HEK293T (cell line): ENCODE results near the gene PSG2.
"Not testable (repeated sequence)": the region's sequence is repeated elsewhere in the genome, so short reads cannot be mapped to it uniquely, and the experiment has no call there.

Experiments used
- BHLHE40 ChIP-seq: fragments of 450-650 bp; IDR thresholded peaks from 2 replicates; pipeline ENCODE4 v1.6.1; 2016; ENCODE audit warnings: mild to moderate bottlenecking, moderate library complexity, borderline replicate concordance
- ELF4 ChIP-seq: fragments of 450-650 bp; IDR thresholded peaks from 2 replicates; pipeline ENCODE4 v1.6.1; 2017; ENCODE audit warnings: antibody characterized with exemption
- FOXA1 ChIP-seq: fragments of 450-650 bp; IDR thresholded peaks from 2 replicates; pipeline ENCODE4 v1.6.1; 2016; ENCODE audit warnings: mild to moderate bottlenecking
- LEF1 ChIP-seq: fragments of 450-650 bp; IDR thresholded peaks from 2 replicates; pipeline ENCODE4 v1.6.1; 2017; ENCODE audit warnings: mild to moderate bottlenecking, borderline replicate concordance
- SP1 ChIP-seq: fragments of 450-650 bp; IDR thresholded peaks from 2 replicates; pipeline ENCODE4 v1.6.1; 2017
- SUZ12 ChIP-seq: fragments of 450-650 bp; IDR thresholded peaks from 2 replicates; pipeline ENCODE4 v1.6.1; 2016; ENCODE audit warnings: mild to moderate bottlenecking
- TARDBP ChIP-seq: fragments of 450-650 bp; IDR thresholded peaks from 2 replicates; pipeline ENCODE4 v1.6.1; 2016

DNA sequence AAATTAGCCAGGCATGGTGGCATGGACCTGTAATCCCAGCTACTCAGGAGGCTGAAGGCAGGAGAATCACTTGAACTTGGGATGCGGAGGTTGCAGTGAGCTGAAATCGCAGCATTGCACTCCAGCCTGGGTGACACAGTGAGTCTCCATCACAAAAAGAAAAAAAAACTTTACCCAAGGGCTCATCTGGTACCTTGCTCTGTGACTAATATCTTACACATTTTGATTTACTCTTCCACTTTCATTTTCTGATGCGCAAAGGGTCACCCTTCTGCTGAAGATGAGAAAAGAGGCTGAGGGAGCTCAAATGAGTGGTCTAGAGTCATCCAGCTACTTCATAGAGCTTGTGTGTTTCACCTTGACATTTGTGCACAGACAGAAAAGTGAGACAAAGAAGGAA is 34.5 kb downstream of the PSG2 start:
- not testable (repeated sequence) for TF ChIP-seq SP1, LEF1, BHLHE40, SUZ12, FOXA1, ELF4, TARDBP
